Endodermal cell (in vitro differentiated cells): ENCODE measurements around the gene PAGR1. TPM values are rescaled to one million over a fixed set of nuclear protein-coding genes. Genes with fewer than 3 reads are reported as not detected.

Experiments
- DNase-seq: peaks from one replicate; pipeline ENCODE4 v3.0.0-alpha.2; 2017
- H3K27ac ChIP-seq: 2 replicates; pipeline ENCODE4 v1.5.1; 2013; ENCODE audit warnings: mild to moderate bottlenecking, low read depth, low read length, moderate library complexity
- H3K27me3 ChIP-seq: 2 replicates; pipeline ENCODE4 v1.6.1; 2013; ENCODE audit warnings: mild to moderate bottlenecking, low read length, moderate library complexity; ENCODE audit not compliant: insufficient read depth, control insufficient read depth, poor library complexity, severe bottlenecking
- H3K36me3 ChIP-seq: 2 replicates; pipeline ENCODE4 v1.7.0; 2013; ENCODE audit warnings: mild to moderate bottlenecking, low read length, moderate library complexity; ENCODE audit not compliant: control insufficient read depth, insufficient read depth
- H3K4me1 ChIP-seq: one replicate; pipeline ENCODE4 v1.7.0; 2013; ENCODE audit warnings: low read length; ENCODE audit not compliant: control insufficient read depth, insufficient read depth
- H3K4me3 ChIP-seq: 2 replicates; pipeline ENCODE4 v1.5.1; 2013; ENCODE audit warnings: mild to moderate bottlenecking, low read length, moderate library complexity
- H3K9ac ChIP-seq: 2 replicates; pipeline ENCODE4 v1.6.1; 2013; ENCODE audit warnings: mild to moderate bottlenecking, low read length, moderate library complexity; ENCODE audit not compliant: poor library complexity, severe bottlenecking; ENCODE audit errors: extremely low read depth
- H3K9me3 ChIP-seq: 2 replicates; pipeline ENCODE4 v1.6.1; 2013; ENCODE audit warnings: mild to moderate bottlenecking, low read length, moderate library complexity; ENCODE audit not compliant: control insufficient read depth
- H3K27ac Mint-ChIP-seq: 2 replicates; pipeline ENCODE4 v1.8.0; 2020; ENCODE audit warnings: mixed read lengths
- H3K27me3 Mint-ChIP-seq: 2 replicates; pipeline ENCODE4 v1.8.0; 2021; ENCODE audit warnings: mild to moderate bottlenecking, mixed read lengths; ENCODE audit not compliant: insufficient read depth
- H3K36me3 Mint-ChIP-seq: 2 replicates; pipeline ENCODE4 v1.8.0; 2020; ENCODE audit warnings: low read depth, mixed read lengths
- H3K4me1 Mint-ChIP-seq: 2 replicates; pipeline ENCODE4 v1.8.0; 2020; ENCODE audit warnings: mixed read lengths
- H3K4me3 Mint-ChIP-seq: 2 replicates; pipeline ENCODE4 v1.8.0; 2020; ENCODE audit warnings: mild to moderate bottlenecking, moderate library complexity, mixed read lengths
- H3K9me3 Mint-ChIP-seq: 2 replicates; pipeline ENCODE4 v1.8.0; 2020; ENCODE audit warnings: mild to moderate bottlenecking, mixed read lengths
- CTCF ChIP-seq: fragments of 200-600 bp; sonication (generic); conservative IDR thresholded peaks from 2 replicates; pipeline ENCODE4 v1.5.0; 2021; ENCODE audit warnings: antibody characterized with exemption, mild to moderate bottlenecking
- WGBS, 2 experiments: methylation state at CpG; one replicate each; pipeline versions ENCODE4 v1.1.5 to v1.1.7; 2013; ENCODE audit warnings: missing lambda C conversion rate in 2 of 2, mixed read lengths in 1 of 2; ENCODE audit not compliant: insufficient coverage in 1 of 2, insufficient read length in 1 of 2; 5-methylcytosine and 5-hydroxymethylcytosine counted together
- total RNA-seq, 2 donors: library from RNA; stranded (reverse); fragmentation: NEBNext Ultra II Directional in 1 of 2; extraction: Animal tissue kit (Norgen Biotek cat#: 25700) in 1 of 2; gene quantifications; 2 replicates in 1 of 2; 3 replicates in 1 of 2; pipeline ENCODE4 v1.2.1, GENCODE V29; 2021

Gene PAGR1
- total RNA-seq, 2 donors from 2014 or later: 43.0 to 65.7 TPM

- Mint-ChIP-seq H3K27me3 (peaks cover 11% of the 10 kb centered on the region), H3K27ac (peak overlapping the region; percentile 94), H3K36me3 (peaks cover 22% of the 10 kb centered on the region), H3K4me3 (peak overlapping the region; percentile 92), H3K4me1 (peaks cover 48% of the 10 kb centered on the region), H3K9me3 (no peaks in the 10 kb centered on the region)
- Histone ChIP-seq H3K27ac (peak overlapping the region; percentile 58), H3K9me3 (no peaks in the 10 kb centered on the region), H3K36me3 (peaks cover 26% of the 10 kb centered on the region), H3K4me3 (no peak overlapping the region), H3K9ac (no peak overlapping the region), H3K4me1 (peaks cover 7% of the 10 kb centered on the region), H3K27me3 (no peaks in the 10 kb centered on the region)
- DNase-seq: no peak
- 66 to 77% methylated on average over 4 to 5 of the region's 5 CpGs for WGBS, 2 experiments
- no peak for TF ChIP-seq CTCF
Observed at GRCh38 chr16:29814592-29814991, 1.4 kb upstream of the PAGR1 start.

- peaks cover 11% of the 10 kb centered on the region for H3K27me3 Mint-ChIP-seq
- Histone ChIP-seq H3K27ac (peak overlapping the region; percentile 58), H3K9ac (peak overlapping the region; percentile 62), H3K4me3 (peak overlapping the region; percentile 81), H3K27me3 (no peaks in the 10 kb centered on the region), H3K4me1 (peaks cover 5% of the 10 kb centered on the region), H3K36me3 (peaks cover 27% of the 10 kb centered on the region), H3K9me3 (no peaks in the 10 kb centered on the region)
- peak overlapping the region; percentile 92 for H3K4me3 Mint-ChIP-seq
- no peaks in the 10 kb centered on the region for H3K9me3 Mint-ChIP-seq
- peak; percentile 64 for DNase-seq
- peaks cover 25% of the 10 kb centered on the region for H3K36me3 Mint-ChIP-seq
- H3K4me1 Mint-ChIP-seq: peaks cover 50% of the 10 kb centered on the region
- H3K27ac Mint-ChIP-seq: peak overlapping the region; percentile 94
- TF ChIP-seq CTCF: no peak
- WGBS, 2 experiments: 7 to 9% methylated on average over 14 to 38 of the region's 39 CpGs
Observed at GRCh38 chr16:29815032-29815721, 775 bp upstream of the PAGR1 start.

GRCh38 chr16:29816694-29817441 lies 916 bp downstream of the PAGR1 start:
- H3K27ac ChIP-seq: peak overlapping the region; percentile 9
- no peaks in the 10 kb centered on the region for H3K27me3 ChIP-seq
- peak overlapping the region; percentile 92 for H3K4me3 Mint-ChIP-seq
- peak; percentile 85 for DNase-seq
- peak overlapping the region; percentile 62 for H3K9ac ChIP-seq
- H3K36me3 Mint-ChIP-seq: peaks cover 28% of the 10 kb centered on the region
- WGBS, 2 experiments: 0 to 2% methylated on average over 16 to 36 of the region's 37 CpGs
- peaks cover 11% of the 10 kb centered on the region for H3K27me3 Mint-ChIP-seq
- H3K4me3 ChIP-seq: peak overlapping the region; percentile 81
- H3K36me3 ChIP-seq: peaks cover 30% of the 10 kb centered on the region
- peaks cover 43% of the 10 kb centered on the region for H3K4me1 Mint-ChIP-seq
- H3K27ac Mint-ChIP-seq: peak overlapping the region; percentile 88
- peak; percentile 51 for TF ChIP-seq CTCF
- no peaks in the 10 kb centered on the region for H3K9me3 Mint-ChIP-seq
- no peaks in the 10 kb centered on the region for H3K9me3 ChIP-seq
- peaks cover 5% of the 10 kb centered on the region for H3K4me1 ChIP-seq
